Activated CD8-positive, alpha-beta T cell treated with anti-CD3 and anti-CD28 coated beads for 36 hours (primary cell): Measurements from ENCODE around the gene GRM5. TPM values are rescaled to one million over a fixed set of nuclear protein-coding genes. Genes with fewer than 3 reads are reported as not detected.
"Not testable (repeated sequence)": the region's sequence is repeated elsewhere in the genome, so short reads cannot be mapped to it uniquely, and the experiment has no call there.

ENCODE experiments used
- ATAC-seq: fragments of 200-7000 bp; cut with Tn5 transposase; one replicate; pipeline ENCODE4 v1.10.0; 2021; ENCODE audit warnings: mild to moderate bottlenecking, moderate library complexity
- CTCF ChIA-PET: fragments of 350-600 bp; sonication (Branson Sonifier 250); formaldehyde crosslinking; loops from one replicate; lab custom pipeline; 2021; ENCODE audit warnings: antibody characterized with exemption; lab: Charles Lee
- POLR2A ChIA-PET: fragments of 350-600 bp; sonication (Branson Sonifier 250); formaldehyde crosslinking; loops from one replicate; lab custom pipeline; 2021; ENCODE audit warnings: antibody characterized with exemption; lab: Charles Lee
- DNase-seq: peaks from one replicate; pipeline ENCODE4 v3.0.0-alpha.2; 2020
- H3K27ac Mint-ChIP-seq: one replicate; pipeline ENCODE4 v1.8.0; 2021; ENCODE audit warnings: mild to moderate bottlenecking, mixed read lengths
- H3K27me3 Mint-ChIP-seq: one replicate; pipeline ENCODE4 v1.8.0; 2021; ENCODE audit warnings: mixed read lengths
- H3K36me3 Mint-ChIP-seq: one replicate; pipeline ENCODE4 v1.8.0; 2021; ENCODE audit warnings: low read depth, mixed read lengths
- H3K4me1 Mint-ChIP-seq: one replicate; pipeline ENCODE4 v1.8.0; 2021; ENCODE audit warnings: low read depth, mixed read lengths
- H3K4me3 Mint-ChIP-seq: one replicate; pipeline ENCODE4 v1.8.0; 2021; ENCODE audit warnings: mild to moderate bottlenecking, moderate library complexity, mixed read lengths
- H3K9me3 Mint-ChIP-seq: one replicate; pipeline ENCODE4 v1.8.0; 2021; ENCODE audit warnings: mixed read lengths
- intact Hi-C: fragments of 100-400 bp; cut with micrococcal nuclease; formaldehyde crosslinking; loops from one replicate; pipeline ENCODE4 v1.10.0; 2022
- total RNA-seq, 2 experiments: library from RNA; stranded (reverse); gene quantifications; one replicate each; pipeline ENCODE4 v1.2.3, GENCODE V29; 2021
- TF ChIP-seq, protein P1 (sequence below): fragments of 200-600 bp; IDR thresholded peaks from one replicate; pipeline ENCODE4 v1.8.0; 2022; ENCODE audit warnings: antibody characterized with exemption, mild to moderate bottlenecking

GRM5 gene
- total RNA-seq, 2 experiments from 2014 or later, result not detected

DNA sequence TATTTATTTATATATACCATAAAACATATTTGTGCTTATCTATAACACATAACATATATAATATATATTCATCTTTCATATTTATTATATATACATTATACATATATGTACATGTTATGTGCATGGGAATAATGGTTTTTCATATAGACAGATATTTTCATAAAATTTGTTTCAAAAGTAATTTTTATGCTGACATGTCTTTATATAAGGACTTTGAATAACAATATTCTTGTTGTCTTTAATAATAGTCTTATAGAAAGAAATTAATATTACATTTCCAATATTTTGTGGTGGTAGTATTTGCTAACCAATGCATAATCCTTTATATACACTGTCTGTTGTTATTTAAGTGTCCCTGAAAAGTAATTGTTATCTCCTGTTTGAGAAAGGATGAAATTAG, 49.6 kb downstream of the GRM5 start:
- TF ChIP-seq, protein P1, sequence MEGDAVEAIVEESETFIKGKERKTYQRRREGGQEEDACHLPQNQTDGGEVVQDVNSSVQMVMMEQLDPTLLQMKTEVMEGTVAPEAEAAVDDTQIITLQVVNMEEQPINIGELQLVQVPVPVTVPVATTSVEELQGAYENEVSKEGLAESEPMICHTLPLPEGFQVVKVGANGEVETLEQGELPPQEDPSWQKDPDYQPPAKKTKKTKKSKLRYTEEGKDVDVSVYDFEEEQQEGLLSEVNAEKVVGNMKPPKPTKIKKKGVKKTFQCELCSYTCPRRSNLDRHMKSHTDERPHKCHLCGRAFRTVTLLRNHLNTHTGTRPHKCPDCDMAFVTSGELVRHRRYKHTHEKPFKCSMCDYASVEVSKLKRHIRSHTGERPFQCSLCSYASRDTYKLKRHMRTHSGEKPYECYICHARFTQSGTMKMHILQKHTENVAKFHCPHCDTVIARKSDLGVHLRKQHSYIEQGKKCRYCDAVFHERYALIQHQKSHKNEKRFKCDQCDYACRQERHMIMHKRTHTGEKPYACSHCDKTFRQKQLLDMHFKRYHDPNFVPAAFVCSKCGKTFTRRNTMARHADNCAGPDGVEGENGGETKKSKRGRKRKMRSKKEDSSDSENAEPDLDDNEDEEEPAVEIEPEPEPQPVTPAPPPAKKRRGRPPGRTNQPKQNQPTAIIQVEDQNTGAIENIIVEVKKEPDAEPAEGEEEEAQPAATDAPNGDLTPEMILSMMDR, result no peak
- Mint-ChIP-seq H3K27me3 (no peaks in the 10 kb centered on the region), H3K4me3 (no peak overlapping the region), H3K27ac (no peak overlapping the region), H3K4me1 (no peaks in the 10 kb centered on the region), H3K9me3 (no peaks in the 10 kb centered on the region), H3K36me3 (no peaks in the 10 kb centered on the region)
- intact Hi-C loops, result no loop called here
- ChIA-PET POLR2A (no interaction called here), CTCF (no interaction called here)
- ATAC-seq, result no peak
- no peak for DNase-seq

DNA sequence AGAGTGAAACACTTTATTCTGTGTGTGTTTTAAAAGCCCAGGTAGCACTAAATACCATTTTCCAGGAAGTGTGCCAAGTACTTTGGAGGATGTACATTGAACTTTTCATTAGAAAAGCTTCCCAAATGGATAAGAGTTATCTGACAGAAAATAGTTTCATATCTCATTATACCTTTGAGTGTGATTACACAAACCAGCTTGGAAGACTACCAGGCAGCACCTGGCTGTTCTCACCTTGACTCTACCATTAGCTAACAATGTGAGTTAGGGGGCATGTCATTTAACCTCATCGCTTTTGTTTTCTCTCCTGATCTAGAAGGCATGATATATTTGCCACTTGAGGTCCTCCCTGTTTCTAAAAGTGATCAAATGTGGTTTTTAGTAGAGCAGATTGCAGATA, 50.2 kb downstream of the GRM5 start:
- Mint-ChIP-seq H3K36me3 (no peaks in the 10 kb centered on the region), H3K4me3 (no peak overlapping the region), H3K9me3 (no peaks in the 10 kb centered on the region), H3K27me3 (no peaks in the 10 kb centered on the region), H3K4me1 (no peaks in the 10 kb centered on the region), H3K27ac (no peak overlapping the region)
- ATAC-seq (no peak), DNase-seq (no peak)
- ChIA-PET CTCF (no interaction called here), POLR2A (no interaction called here)
- intact Hi-C loops, result no loop called here
- TF ChIP-seq, protein P1, result no peak

DNA sequence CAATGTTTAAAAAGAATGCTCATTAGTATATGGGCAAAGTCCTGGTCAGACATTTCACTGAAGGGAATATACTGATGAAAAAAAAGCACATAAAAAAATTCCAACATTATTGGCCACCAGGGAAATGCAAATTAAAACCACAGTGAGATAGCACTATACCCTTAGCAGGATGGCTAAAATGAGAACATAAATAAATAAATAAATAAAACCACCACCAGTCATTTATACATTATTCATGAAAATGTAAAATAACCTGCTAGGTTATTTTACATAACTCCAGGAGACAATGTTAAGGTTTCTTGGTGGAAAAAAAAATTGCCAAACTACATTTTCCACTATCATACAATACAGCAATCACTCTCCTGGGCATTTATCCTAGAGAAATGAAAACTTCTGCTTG, 64.9 kb downstream of the GRM5 start:
- H3K27ac Mint-ChIP-seq, H3K9me3 Mint-ChIP-seq, H3K4me3 Mint-ChIP-seq, CTCF ChIA-PET, H3K36me3 Mint-ChIP-seq, H3K27me3 Mint-ChIP-seq, POLR2A ChIA-PET, intact Hi-C loops, ATAC-seq, DNase-seq, H3K4me1 Mint-ChIP-seq: not testable (repeated sequence)

DNA sequence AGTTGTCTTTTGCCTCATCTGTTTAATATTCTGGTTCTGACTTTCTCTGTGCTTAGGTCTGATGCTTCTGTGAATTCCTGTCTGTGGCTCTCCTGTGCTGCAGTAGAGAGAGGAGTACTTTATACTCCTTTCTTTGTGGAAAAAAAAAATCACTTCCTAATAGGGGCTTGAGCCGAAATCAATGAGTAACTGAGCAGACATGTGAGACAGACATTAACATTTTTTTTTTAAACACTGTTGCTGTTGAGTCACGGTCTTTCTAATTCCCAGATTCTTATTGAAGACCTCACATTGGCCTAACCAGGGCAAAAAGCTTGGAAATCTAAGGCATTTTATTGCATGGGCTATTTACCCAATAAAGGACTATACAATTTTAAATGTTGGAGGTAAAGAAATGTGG, 86.1 kb downstream of the GRM5 start:
- POLR2A ChIA-PET, result interaction anchor here (0.6 kb wide), 1 partner anchor 1583 kb away, joined by 3 read pairs; no protein-coding TSS in a partner anchor
- CTCF ChIA-PET, result no interaction called here
- TF ChIP-seq, protein P1, result no peak

DNA sequence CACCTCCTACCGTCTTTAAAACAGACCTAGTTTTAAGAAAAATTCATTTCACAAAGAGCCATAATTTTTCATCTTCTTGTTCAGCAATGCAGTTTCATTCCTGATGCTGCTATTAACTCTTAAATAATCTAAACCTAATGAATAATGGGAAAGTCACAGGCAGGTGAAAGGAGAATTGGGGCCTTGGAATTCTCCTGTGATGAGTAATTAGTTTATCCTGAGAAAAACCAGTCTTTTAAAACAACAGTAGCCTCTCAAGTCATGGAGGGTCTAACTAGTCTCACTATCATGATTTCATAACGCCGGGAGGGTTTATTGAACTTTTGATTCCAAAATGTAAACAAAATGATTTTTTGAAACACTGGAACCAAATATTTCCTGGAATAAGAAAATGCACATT, 86.8 kb downstream of the GRM5 start:
- CTCF ChIA-PET, intact Hi-C loops, H3K9me3 Mint-ChIP-seq, H3K4me1 Mint-ChIP-seq, DNase-seq, H3K4me3 Mint-ChIP-seq, H3K27me3 Mint-ChIP-seq, H3K36me3 Mint-ChIP-seq, ATAC-seq, H3K27ac Mint-ChIP-seq: not testable (repeated sequence)
- POLR2A ChIA-PET, result interaction anchor here (0.6 kb wide), 1 partner anchor 1582 kb away, joined by 3 read pairs; no protein-coding TSS in a partner anchor

More for the DNA sequence above, 86.1 kb downstream of the GRM5 start:
- intact Hi-C loops, result no loop called here
- Mint-ChIP-seq H3K4me3 (no peak overlapping the region), H3K4me1 (no peaks in the 10 kb centered on the region), H3K27ac (no peak overlapping the region), H3K27me3 (no peaks in the 10 kb centered on the region), H3K36me3 (no peaks in the 10 kb centered on the region), H3K9me3 (no peaks in the 10 kb centered on the region)
- ATAC-seq (no peak), DNase-seq (no peak)

DNA sequence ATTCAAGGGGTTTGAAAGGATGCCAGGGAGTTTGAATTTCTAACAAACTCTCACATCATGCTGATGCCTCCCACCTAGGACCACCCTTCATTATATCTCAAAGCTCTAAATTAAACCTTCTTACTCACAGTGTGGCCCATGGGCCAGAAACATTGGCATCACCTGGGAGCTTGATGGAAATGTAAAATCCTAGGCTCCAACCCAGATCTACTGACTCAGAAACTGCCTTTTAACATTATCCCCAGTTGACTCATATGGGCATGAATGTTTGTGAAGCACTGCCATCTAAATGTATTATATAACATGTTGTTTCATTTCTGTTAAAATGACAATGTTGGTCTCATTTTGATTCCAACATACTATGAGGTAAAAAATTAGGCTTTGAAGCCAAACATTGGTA, 90.3 kb downstream of the GRM5 start:
- ATAC-seq, POLR2A ChIA-PET, H3K36me3 Mint-ChIP-seq, H3K4me3 Mint-ChIP-seq, intact Hi-C loops, H3K4me1 Mint-ChIP-seq, H3K9me3 Mint-ChIP-seq, H3K27ac Mint-ChIP-seq, H3K27me3 Mint-ChIP-seq, DNase-seq: not testable (repeated sequence)
- CTCF ChIA-PET, result interaction anchor here (1.0 kb wide), 1 partner anchor 31 kb away, joined by 3 read pairs; no protein-coding TSS in a partner anchor

DNA sequence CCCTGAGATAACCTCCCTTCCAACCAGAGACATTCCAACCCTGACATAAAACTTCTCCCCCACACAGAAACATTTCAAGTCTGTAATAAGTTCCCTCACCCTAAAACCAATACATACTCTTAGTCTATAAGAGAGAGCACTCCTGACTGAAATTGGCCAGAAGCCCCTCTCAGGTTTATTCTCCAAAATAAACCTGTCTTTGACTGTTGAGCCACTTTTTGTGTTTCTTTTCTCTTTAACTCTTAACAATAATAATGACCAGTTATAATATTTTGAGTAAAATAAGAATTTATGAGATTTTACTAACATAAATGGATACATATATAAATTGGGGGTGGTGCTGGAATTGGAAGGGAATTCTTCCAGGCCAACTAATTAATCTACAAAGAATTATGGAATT, 93.6 kb downstream of the GRM5 start:
- ChIA-PET CTCF (no interaction called here), POLR2A (no interaction called here)
- DNase-seq, result no peak
- Mint-ChIP-seq H3K4me1 (no peaks in the 10 kb centered on the region), H3K36me3 (no peaks in the 10 kb centered on the region), H3K4me3 (no peak overlapping the region), H3K9me3 (no peaks in the 10 kb centered on the region), H3K27ac (no peak overlapping the region), H3K27me3 (no peaks in the 10 kb centered on the region)
- intact Hi-C loops, result no loop called here
- TF ChIP-seq, protein P1, result no peak
- ATAC-seq, result no peak

DNA sequence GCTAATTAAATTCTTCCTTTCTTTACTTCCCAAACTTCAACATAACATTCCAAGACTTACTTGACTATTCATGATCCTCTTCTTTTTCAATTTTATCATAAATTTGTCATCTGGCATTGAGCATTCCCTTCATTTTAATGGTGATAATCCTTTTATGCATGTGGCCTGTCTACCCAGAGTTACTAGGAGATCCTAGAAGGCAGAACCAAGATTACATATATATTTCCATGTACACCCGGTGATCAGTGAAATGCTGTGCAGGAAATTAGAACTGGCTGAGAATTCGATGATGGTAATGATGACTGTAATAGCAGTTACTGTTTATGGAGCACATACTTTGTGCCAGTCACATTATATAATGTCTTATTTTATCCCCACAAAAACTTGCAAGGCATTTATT, 104.2 kb downstream of the GRM5 start:
- POLR2A ChIA-PET, CTCF ChIA-PET, H3K27ac Mint-ChIP-seq, ATAC-seq, H3K27me3 Mint-ChIP-seq, H3K4me3 Mint-ChIP-seq, DNase-seq, intact Hi-C loops, H3K36me3 Mint-ChIP-seq, H3K4me1 Mint-ChIP-seq, H3K9me3 Mint-ChIP-seq: not testable (repeated sequence)

DNA sequence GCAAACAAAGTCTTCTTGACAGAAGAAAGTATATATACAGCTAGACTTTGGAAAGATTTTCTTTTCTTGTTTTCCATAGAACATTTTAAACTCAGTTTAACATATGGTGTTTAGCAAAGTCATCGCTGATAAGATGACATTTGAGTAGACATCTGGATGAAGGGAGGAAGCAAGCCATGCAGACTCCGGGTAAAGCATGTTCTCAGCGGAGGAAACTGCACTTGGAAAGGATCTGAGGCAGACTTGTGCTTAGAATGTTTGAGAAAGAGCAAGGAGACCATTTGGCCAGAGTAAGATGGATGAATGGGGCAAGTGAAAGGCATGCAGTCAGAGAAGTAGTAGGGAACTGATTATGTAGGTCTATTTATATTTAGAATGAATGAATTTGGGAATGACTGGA, 105.9 kb downstream of the GRM5 start:
- H3K9me3 Mint-ChIP-seq, H3K4me1 Mint-ChIP-seq, ATAC-seq, intact Hi-C loops, POLR2A ChIA-PET, H3K27me3 Mint-ChIP-seq, DNase-seq, CTCF ChIA-PET, H3K36me3 Mint-ChIP-seq, H3K27ac Mint-ChIP-seq, H3K4me3 Mint-ChIP-seq: not testable (repeated sequence)
